Endothelial cell of umbilical vein (primary cell): ENCODE results near the gene NEURL2. TPM values are rescaled to one million over a fixed set of nuclear protein-coding genes. Genes with fewer than 3 reads are reported as not detected.
A peak's percentile ranks its signal among the peaks of the same experiment; 100 is the strongest.

Experiments
- BruUV-seq: library from RNA; stranded (reverse); fragments of 400-500 nt; replicated peaks from 2 replicates; lab custom pipeline; 2021; lab: Mats Ljungman, UMichigan
- CTCF ChIA-PET: fragments of 300-600, 350-600 bp; sonication (Branson Sonifier 250); formaldehyde crosslinking; loops from one replicate; lab custom pipeline; 2021; ENCODE audit warnings: antibody characterized with exemption, inconsistent platforms; lab: Charles Lee
- POLR2A ChIA-PET: fragments of 300-600, 350-600 bp; sonication (Branson Sonifier 250); formaldehyde crosslinking; loops from one replicate; lab custom pipeline; 2021; ENCODE audit warnings: antibody characterized with exemption, inconsistent platforms; lab: Charles Lee
- DNase-seq: peaks from one replicate; pipeline ENCODE4 v3.0.0-alpha.2; 2011; ENCODE audit warnings: low read depth, low spot score
- FAIRE-seq: peaks from 2 replicates; lab custom pipeline; 2011; peaks lifted over from hg19 to GRCh38; lab: Jason Lieb, UNC
- H2AFZ ChIP-seq: 2 replicates; pipeline ENCODE4 v1.6.0; 2012; ENCODE audit warnings: low read depth, low read length, control low read depth, inconsistent platforms
- H3K27ac ChIP-seq: 2 replicates; pipeline ENCODE4 v1.5.1; 2011; ENCODE audit warnings: low read depth, mild to moderate bottlenecking, control low read depth, low read length, moderate library complexity; ENCODE audit not compliant: insufficient read depth
- H3K27me3 ChIP-seq, 2 experiments: 2 replicates each; pipeline versions ENCODE4 v1.6.0 to v1.6.1; 2011; ENCODE audit warnings: low read length in 2 of 2, mixed read lengths in 1 of 2; ENCODE audit not compliant: control insufficient read depth in 2 of 2, insufficient read depth in 2 of 2
- H3K36me3 ChIP-seq, 2 experiments: 2 replicates in 1 of 2; 3 replicates in 1 of 2; pipeline ENCODE4 v1.5.1; 2011; ENCODE audit warnings: low read length in 2 of 2, mild to moderate bottlenecking in 1 of 2, moderate library complexity in 1 of 2; ENCODE audit not compliant: control insufficient read depth in 2 of 2, insufficient read depth in 2 of 2; ENCODE audit errors: extremely low read depth in 1 of 2
- H3K4me1 ChIP-seq: 3 replicates; pipeline ENCODE4 v1.5.1; 2011; ENCODE audit warnings: mild to moderate bottlenecking, low read length; ENCODE audit not compliant: control insufficient read depth, insufficient read depth; ENCODE audit errors: extremely low read depth
- H3K4me2 ChIP-seq: 2 replicates; pipeline ENCODE4 v1.6.1; 2011; ENCODE audit warnings: low read length, control low read depth, mixed read lengths; ENCODE audit not compliant: insufficient read depth
- H3K4me3 ChIP-seq, 3 experiments: fragments of 200-600 bp in 1 of 3; sonication (generic), shearing (Covaris generic) in 1 of 3; replicated peaks in 1 of 3; 2 replicates each; pipeline ENCODE4 v1.5.1; 2011 to 2016; ENCODE audit warnings: control low read depth in 3 of 3, low read length in 3 of 3, mild to moderate bottlenecking in 2 of 3, inconsistent platforms in 1 of 3, low read depth in 1 of 3, moderate library complexity in 1 of 3; ENCODE audit not compliant: insufficient read depth in 1 of 3
- H3K79me2 ChIP-seq: 2 replicates; pipeline ENCODE4 v1.6.0; 2012; ENCODE audit warnings: low read length, inconsistent platforms; ENCODE audit not compliant: control insufficient read depth, insufficient read depth
- H3K9ac ChIP-seq: replicated peaks from 2 replicates; pipeline ENCODE3; 2011; ENCODE audit warnings: low read length, control low read depth; ENCODE audit not compliant: insufficient read depth; ENCODE audit errors: extremely low read depth
- H3K9me1 ChIP-seq: replicated peaks from 3 replicates; pipeline ENCODE4 v1.6.0; 2011; ENCODE audit warnings: mild to moderate bottlenecking, low read length; ENCODE audit not compliant: control insufficient read depth, insufficient read depth; ENCODE audit errors: extremely low read depth
- H3K9me3 ChIP-seq: replicated peaks from 2 replicates; pipeline ENCODE4 v1.5.1; 2012; ENCODE audit warnings: low read length, inconsistent platforms; ENCODE audit not compliant: control insufficient read depth, insufficient read depth
- H4K20me1 ChIP-seq: replicated peaks from 2 replicates; pipeline ENCODE3; 2011; ENCODE audit warnings: mild to moderate bottlenecking, low read length; ENCODE audit not compliant: control insufficient read depth, insufficient read depth; ENCODE audit errors: extremely low read depth
- EZH2 ChIP-seq: IDR thresholded peaks from 2 replicates; pipeline ENCODE4 v1.6.1; 2012; ENCODE audit warnings: borderline replicate concordance, low read depth, mild to moderate bottlenecking, moderate library complexity, low read length, inconsistent platforms; ENCODE audit not compliant: severe bottlenecking
- FOS ChIP-seq: IDR thresholded peaks from 2 replicates; pipeline ENCODE4 v1.6.1; 2011; ENCODE audit warnings: mild to moderate bottlenecking, low read length, moderate library complexity, borderline replicate concordance; ENCODE audit not compliant: insufficient read depth
- GATA2 ChIP-seq: IDR thresholded peaks from 2 replicates; pipeline ENCODE4 v1.7.0; 2011; ENCODE audit warnings: low read depth, mild to moderate bottlenecking, moderate library complexity, mixed read lengths, low read length; ENCODE audit not compliant: insufficient read length, insufficient read depth
- JUN ChIP-seq: IDR thresholded peaks from 2 replicates; pipeline ENCODE4 v1.6.1; 2011; ENCODE audit warnings: borderline replicate concordance, low read depth; ENCODE audit not compliant: insufficient read length, insufficient read depth
- MAX ChIP-seq: IDR thresholded peaks from 2 replicates; pipeline ENCODE4 v1.6.1; 2011; ENCODE audit not compliant: insufficient read depth, insufficient read length
- MYC ChIP-seq: IDR thresholded peaks from one replicate; pipeline ENCODE4 v1.6.1; 2011; ENCODE audit warnings: mild to moderate bottlenecking, low read depth, low read length
- POLR2A ChIP-seq: IDR thresholded peaks from 2 replicates; pipeline ENCODE4 v1.6.1; 2012; ENCODE audit warnings: low read depth, mild to moderate bottlenecking, control low read depth, low read length
- POLR2AphosphoS5 ChIP-seq: IDR thresholded peaks from 2 replicates; pipeline ENCODE4 v1.6.1; 2012; ENCODE audit warnings: low read depth, mild to moderate bottlenecking, control low read depth, low read length, moderate library complexity; ENCODE audit not compliant: insufficient read depth
- dilution Hi-C: fragments of 300-500 bp; cut with MboI; formaldehyde crosslinking; loops from one replicate; pipeline ENCODE4 v1.15.0; 2019; ENCODE audit warnings: low sequenced_read_pairs; ENCODE audit not compliant: extremely low pct_ligation_motif_present
- intact Hi-C: fragments of 100-400 bp; cut with micrococcal nuclease; formaldehyde crosslinking; loops from one replicate; pipeline ENCODE4 v1.10.0; 2022
- polyA plus RNA-seq, 4 experiments: library from polyadenylated mRNA; depleted of rRNA in 3 of 4; stranded (reverse) in 3 of 4; unstranded in 1 of 4; fragments of >200 nt; gene quantifications; 2 replicates each; pipeline versions ENCODE4 v1.2.1 to v1.2.3, GENCODE V29; 2011 to 2012; ENCODE audit warnings: missing spikeins in 1 of 4
- total RNA-seq: library from RNA; stranded (reverse); gene quantifications from 2 replicates; pipeline ENCODE4 v1.2.3, GENCODE V29; 2021
- TF ChIP-seq, protein P1 (sequence below), 2 donors: IDR thresholded peaks; 1 replicate in 1 of 2; 2 replicates in 1 of 2; pipeline ENCODE4 v1.5.1; 2011; ENCODE audit warnings: low read length in 2 of 2, mild to moderate bottlenecking in 2 of 2, moderate library complexity in 2 of 2, control low read depth in 1 of 2, inconsistent platforms in 1 of 2, low read depth in 1 of 2; ENCODE audit not compliant: insufficient read depth in 1 of 2; ENCODE audit errors: extremely low read depth in 1 of 2

Gene NEURL2
- total and polyA plus RNA-seq, 2 donors (not counting 3 experiments of a cell fraction or from before 2014, with no cell fraction given): 2.8 to 5.4 TPM

GRCh38 chr20:45918779-45919537 is 27.9 kb upstream of the NEURL2 start:
- Histone ChIP-seq H3K4me3 (no peak overlapping the region), H3K36me3 (no peaks in the 10 kb centered on the region), H3K27ac (no peak overlapping the region), H3K27me3 (no peaks in the 10 kb centered on the region), H2AFZ (no peak overlapping the region), H3K4me1 (peaks cover 25% of the 10 kb centered on the region), H3K4me2 (no peak overlapping the region), H3K79me2 (no peaks in the 10 kb centered on the region), H3K9me3 (no peaks in the 10 kb centered on the region), H3K9me1 (no peaks in the 10 kb centered on the region), H4K20me1 (no peaks in the 10 kb centered on the region), H3K9ac (no peak overlapping the region)
- TF ChIP-seq EZH2 (no peak), JUN (no peak), GATA2 (no peak), POLR2AphosphoS5 (no peak)
- no TSS peak for BruUV-seq
- no peak for DNase-seq
- POLR2A ChIA-PET: interaction anchor here (0.9 to 2.5 kb wide), 2 partner anchors 15 to 29 kb away, joined by 3 to 20 read pairs; partner anchors contain the start of gene PCIF1
- peak; percentile 43 for FAIRE-seq
- CTCF ChIA-PET: interaction anchor here (1.0 to 2.8 kb wide), 5 partner anchors 9 to 51 kb away, joined by 4 to 19 read pairs (median 6); partner anchors contain the start of gene PCIF1
- intact Hi-C loops (loop anchor here (1.0 to 10.0 kb wide), 2 partner anchors 8 to 574 kb away; partner anchors contain the start of gene SDC4), dilution Hi-C loops (no loop called here)

- H3K4me3 ChIP-seq: no peak overlapping the region
- no peak overlapping the region for H3K9ac ChIP-seq
- H3K9me3 ChIP-seq: no peaks in the 10 kb centered on the region
- ChIA-PET POLR2A (no interaction called here), CTCF (interaction anchor here (1.8 to 2.8 kb wide), 2 partner anchors 10 to 16 kb away, joined by 6 to 19 read pairs; partner anchors contain the start of gene PCIF1)
- no peaks in the 10 kb centered on the region for H3K27me3 ChIP-seq
- no TSS peak for BruUV-seq
- intact Hi-C loops (loop anchor here (10.0 kb wide), 1 partner anchor 573 kb away; the partner anchor contains the start of gene SDC4), dilution Hi-C loops (no loop called here)
- no peaks in the 10 kb centered on the region for H3K36me3 ChIP-seq
- DNase-seq (peak; percentile 33), FAIRE-seq (peak; percentile 28)
- no peaks in the 10 kb centered on the region for H3K9me1 ChIP-seq
- no peaks in the 10 kb centered on the region for H4K20me1 ChIP-seq
- no peak overlapping the region for H3K27ac ChIP-seq
- H3K4me2 ChIP-seq: no peak overlapping the region
- TF ChIP-seq GATA2: no peak
- TF ChIP-seq, protein P1, sequence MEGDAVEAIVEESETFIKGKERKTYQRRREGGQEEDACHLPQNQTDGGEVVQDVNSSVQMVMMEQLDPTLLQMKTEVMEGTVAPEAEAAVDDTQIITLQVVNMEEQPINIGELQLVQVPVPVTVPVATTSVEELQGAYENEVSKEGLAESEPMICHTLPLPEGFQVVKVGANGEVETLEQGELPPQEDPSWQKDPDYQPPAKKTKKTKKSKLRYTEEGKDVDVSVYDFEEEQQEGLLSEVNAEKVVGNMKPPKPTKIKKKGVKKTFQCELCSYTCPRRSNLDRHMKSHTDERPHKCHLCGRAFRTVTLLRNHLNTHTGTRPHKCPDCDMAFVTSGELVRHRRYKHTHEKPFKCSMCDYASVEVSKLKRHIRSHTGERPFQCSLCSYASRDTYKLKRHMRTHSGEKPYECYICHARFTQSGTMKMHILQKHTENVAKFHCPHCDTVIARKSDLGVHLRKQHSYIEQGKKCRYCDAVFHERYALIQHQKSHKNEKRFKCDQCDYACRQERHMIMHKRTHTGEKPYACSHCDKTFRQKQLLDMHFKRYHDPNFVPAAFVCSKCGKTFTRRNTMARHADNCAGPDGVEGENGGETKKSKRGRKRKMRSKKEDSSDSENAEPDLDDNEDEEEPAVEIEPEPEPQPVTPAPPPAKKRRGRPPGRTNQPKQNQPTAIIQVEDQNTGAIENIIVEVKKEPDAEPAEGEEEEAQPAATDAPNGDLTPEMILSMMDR (IDR thresholded peaks at IDR 0.05; ENCODE audit: extremely low read depth in 1 of 2, insufficient read depth in 1 of 2, low read depth in 1 of 2, low read length in 2 of 2): no peak
- TF ChIP-seq POLR2A: no peak
- no peak for TF ChIP-seq FOS
- no peak for TF ChIP-seq EZH2
- no peak for TF ChIP-seq POLR2AphosphoS5
- no peak for TF ChIP-seq JUN
- TF ChIP-seq MAX: no peak
- TF ChIP-seq MYC: no peak
- H3K4me1 ChIP-seq: peaks cover 26% of the 10 kb centered on the region
- peak overlapping the region; percentile 93 for H2AFZ ChIP-seq
- no peaks in the 10 kb centered on the region for H3K79me2 ChIP-seq
Measured at GRCh38 chr20:45918182-45918737, 27.3 kb upstream of the NEURL2 start.
